Activated CD4-positive, alpha-beta T cell treated with anti-CD3 and anti-CD28 coated beads, Interleukin-2, amount 10 ng/mL, durations not matched to agents 7 days and 5 days (primary cell): ENCODE measurements around the gene DUSP6. TPM values are rescaled to one million over a fixed set of nuclear protein-coding genes. Genes with fewer than 3 reads are reported as not detected.
"Not testable (repeated sequence)": the region's sequence is repeated elsewhere in the genome, so short reads cannot be mapped to it uniquely, and the experiment has no call there.

Source experiments
- CTCF ChIA-PET: fragments of 350-600 bp; sonication (Branson Sonifier 250); formaldehyde crosslinking; loops from one replicate; lab custom pipeline; 2021; ENCODE audit warnings: antibody characterized with exemption; lab: Charles Lee
- POLR2A ChIA-PET: fragments of 350-600 bp; sonication (Branson Sonifier 250); formaldehyde crosslinking; loops from one replicate; lab custom pipeline; 2021; ENCODE audit warnings: antibody characterized with exemption; lab: Charles Lee
- DNase-seq: peaks from one replicate; pipeline ENCODE4 v3.0.0-alpha.2; 2020
- H3K27ac Mint-ChIP-seq: one replicate; pipeline ENCODE4 v1.8.0; 2021; ENCODE audit warnings: mild to moderate bottlenecking, moderate library complexity, mixed read lengths
- H3K27me3 Mint-ChIP-seq: one replicate; pipeline ENCODE4 v1.8.0; 2021; ENCODE audit warnings: mixed read lengths
- H3K36me3 Mint-ChIP-seq: one replicate; pipeline ENCODE4 v1.8.0; 2021; ENCODE audit warnings: low read depth, mixed read lengths
- H3K4me1 Mint-ChIP-seq: one replicate; pipeline ENCODE4 v1.8.0; 2021; ENCODE audit warnings: mixed read lengths
- H3K4me3 Mint-ChIP-seq: one replicate; pipeline ENCODE4 v1.8.0; 2021; ENCODE audit warnings: mild to moderate bottlenecking, moderate library complexity, mixed read lengths
- H3K9me3 Mint-ChIP-seq: one replicate; pipeline ENCODE4 v1.8.0; 2021; ENCODE audit warnings: mixed read lengths
- total RNA-seq, 2 experiments: library from RNA; stranded (reverse); gene quantifications; one replicate each; pipeline ENCODE4 v1.2.3, GENCODE V29; 2021

DUSP6 gene
- total RNA-seq, 2 experiments from 2014 or later = 48.2 to 48.5 TPM

DNA sequence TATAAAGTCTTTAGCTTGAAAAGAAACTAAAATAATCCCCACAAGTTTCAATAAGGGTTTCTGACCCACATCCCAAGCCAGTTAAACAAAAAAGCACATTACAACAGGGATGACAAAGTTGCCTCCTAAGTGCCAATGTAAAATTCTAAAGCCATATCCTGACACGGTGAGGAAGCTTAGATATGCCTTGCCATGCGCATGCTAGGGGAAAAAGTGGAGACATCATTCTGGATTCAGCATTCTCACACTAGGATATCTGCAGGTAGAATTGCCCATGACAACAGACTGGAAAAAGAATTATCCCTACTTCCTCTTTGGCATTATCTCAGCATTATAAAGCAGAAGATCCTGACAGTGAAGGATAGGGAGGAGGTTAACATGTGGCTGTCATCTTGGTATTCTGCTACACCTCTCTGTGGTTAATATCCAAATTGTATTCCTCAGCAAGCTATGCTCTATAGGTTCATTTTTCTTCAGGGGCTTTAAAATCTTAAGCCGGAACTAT lies 4.9 kb downstream of the DUSP6 start:
- DNase-seq = no peak
- peak overlapping the region; percentile 65 for H3K4me3 Mint-ChIP-seq
- H3K27me3 Mint-ChIP-seq = no peaks in the 10 kb centered on the region
- peak overlapping the region; percentile 87 for H3K27ac Mint-ChIP-seq
- H3K4me1 Mint-ChIP-seq = peaks cover 61% of the 10 kb centered on the region
- peaks cover 5% of the 10 kb centered on the region for H3K9me3 Mint-ChIP-seq
- peaks cover 46% of the 10 kb centered on the region for H3K36me3 Mint-ChIP-seq
- POLR2A ChIA-PET = interaction anchor here (1.3 kb wide), 1 partner anchor 102 kb away, joined by 6 read pairs; no protein-coding TSS in a partner anchor
- CTCF ChIA-PET = interaction anchor here (0.7 to 2.9 kb wide), 3 partner anchors 100 to 195 kb away, joined by 3 to 12 read pairs (median 9); no protein-coding TSS in a partner anchor

DNA sequence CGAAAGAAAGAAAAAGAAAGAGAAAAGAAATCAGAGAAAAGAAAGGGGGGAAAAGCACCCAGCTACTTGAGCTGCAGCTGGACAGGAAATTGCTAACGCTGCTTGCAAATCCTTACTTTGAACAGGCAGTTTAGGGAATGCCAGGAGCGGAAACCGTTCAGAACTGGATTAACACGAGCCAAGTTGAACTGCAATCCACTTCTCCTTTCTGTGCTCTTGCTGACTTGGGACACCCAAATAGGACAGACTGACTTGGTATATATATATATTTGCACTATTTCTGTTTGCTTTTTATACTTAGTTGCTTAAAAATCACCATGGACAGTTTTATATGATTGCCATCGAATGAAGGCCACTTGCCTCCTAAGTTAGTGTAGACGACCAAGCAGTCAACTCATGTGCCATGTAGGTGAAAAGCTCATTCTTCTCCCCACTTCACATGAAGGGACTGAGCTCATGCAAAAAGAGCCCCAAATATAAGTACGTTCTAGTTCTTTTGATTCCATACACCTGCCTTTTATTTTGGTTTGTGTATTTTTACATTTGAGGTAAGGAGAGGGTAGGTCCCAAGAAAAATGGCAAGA lies 5.5 kb downstream of the DUSP6 start:
- peak overlapping the region; percentile 87 for H3K27ac Mint-ChIP-seq
- peaks cover 5% of the 10 kb centered on the region for H3K9me3 Mint-ChIP-seq
- ChIA-PET CTCF (interaction anchor here (0.6 to 2.9 kb wide), 8 partner anchors 10 to 287 kb away, joined by 3 to 12 read pairs (median 3); no protein-coding TSS in a partner anchor), POLR2A (interaction anchor here (0.7 to 1.3 kb wide), 3 partner anchors 97 to 121 kb away, joined by 3 to 6 read pairs (median 5); no protein-coding TSS in a partner anchor)
- DNase-seq = no peak
- H3K27me3 Mint-ChIP-seq = no peaks in the 10 kb centered on the region
- H3K36me3 Mint-ChIP-seq = peaks cover 46% of the 10 kb centered on the region
- H3K4me1 Mint-ChIP-seq = peaks cover 60% of the 10 kb centered on the region
- peak overlapping the region; percentile 65 for H3K4me3 Mint-ChIP-seq

- ChIA-PET CTCF (interaction anchor here (0.6 to 2.9 kb wide), 13 partner anchors 11 to 286 kb away, joined by 3 to 12 read pairs (median 3); no protein-coding TSS in a partner anchor), POLR2A (interaction anchor here (0.7 to 1.2 kb wide), 4 partner anchors 97 to 179 kb away, joined by 3 to 9 read pairs (median 4); no protein-coding TSS in a partner anchor)
- H3K27ac Mint-ChIP-seq = peak overlapping the region; percentile 87
- peaks cover 63% of the 10 kb centered on the region for H3K4me1 Mint-ChIP-seq
- DNase-seq = peak; percentile 62
- peaks cover 46% of the 10 kb centered on the region for H3K36me3 Mint-ChIP-seq
- H3K4me3 Mint-ChIP-seq = peak overlapping the region; percentile 65
- peaks cover 5% of the 10 kb centered on the region for H3K9me3 Mint-ChIP-seq
- H3K27me3 Mint-ChIP-seq = no peaks in the 10 kb centered on the region
Measured at GRCh38 chr12:89345830-89346740, 6.2 kb downstream of the DUSP6 start.

GRCh38 chr12:89345376-89345775 lies 6.9 kb downstream of the DUSP6 start:
- H3K36me3 Mint-ChIP-seq = peaks cover 41% of the 10 kb centered on the region
- H3K9me3 Mint-ChIP-seq = peaks cover 5% of the 10 kb centered on the region
- H3K4me3 Mint-ChIP-seq = no peak overlapping the region
- peaks cover 60% of the 10 kb centered on the region for H3K4me1 Mint-ChIP-seq
- ChIA-PET POLR2A (interaction anchor here (1.1 to 1.2 kb wide), 2 partner anchors 100 to 120 kb away, joined by 5 to 9 read pairs; no protein-coding TSS in a partner anchor), CTCF (interaction anchor here (0.8 to 2.9 kb wide), 5 partner anchors 18 to 265 kb away, joined by 3 to 12 read pairs (median 3); no protein-coding TSS in a partner anchor)
- DNase-seq = no peak
- no peaks in the 10 kb centered on the region for H3K27me3 Mint-ChIP-seq
- H3K27ac Mint-ChIP-seq = peak overlapping the region; percentile 48

- Mint-ChIP-seq H3K27ac (no peak overlapping the region), H3K4me1 (peaks cover 55% of the 10 kb centered on the region), H3K4me3 (no peak overlapping the region), H3K36me3 (peaks cover 35% of the 10 kb centered on the region), H3K9me3 (peaks cover 5% of the 10 kb centered on the region), H3K27me3 (no peaks in the 10 kb centered on the region)
- no peak for DNase-seq
- POLR2A ChIA-PET = no interaction called here
- CTCF ChIA-PET = interaction anchor here (0.7 to 2.9 kb wide), 2 partner anchors 11 to 100 kb away, joined by 3 to 12 read pairs; no protein-coding TSS in a partner anchor
Measured at GRCh38 chr12:89344862-89345202, 7.5 kb downstream of the DUSP6 start.

- no peak for DNase-seq
- no peak overlapping the region for H3K27ac Mint-ChIP-seq
- ChIA-PET POLR2A (no interaction called here), CTCF (interaction anchor here (0.7 kb wide), 1 partner anchor 11 kb away, joined by 3 read pairs; no protein-coding TSS in a partner anchor)
- H3K27me3 Mint-ChIP-seq = no peaks in the 10 kb centered on the region
- H3K36me3 Mint-ChIP-seq = peaks cover 32% of the 10 kb centered on the region
- H3K4me1 Mint-ChIP-seq = peaks cover 50% of the 10 kb centered on the region
- peaks cover 5% of the 10 kb centered on the region for H3K9me3 Mint-ChIP-seq
- no peak overlapping the region for H3K4me3 Mint-ChIP-seq
Measured at GRCh38 chr12:89344043-89344861, 8.0 kb downstream of the DUSP6 start.

- Mint-ChIP-seq H3K4me1 (peaks cover 39% of the 10 kb centered on the region), H3K9me3 (peaks cover 5% of the 10 kb centered on the region), H3K27ac (no peak overlapping the region), H3K36me3 (peaks cover 21% of the 10 kb centered on the region), H3K4me3 (no peak overlapping the region), H3K27me3 (no peaks in the 10 kb centered on the region)
- ChIA-PET CTCF (no interaction called here), POLR2A (no interaction called here)
- no peak for DNase-seq
Measured at GRCh38 chr12:89343127-89343526, 9.2 kb downstream of the DUSP6 start.

GRCh38 chr12:89340861-89341260 lies 11.4 kb downstream of the DUSP6 start:
- no peak for DNase-seq
- Mint-ChIP-seq H3K4me3 (no peak overlapping the region), H3K4me1 (peaks cover 18% of the 10 kb centered on the region), H3K27ac (no peak overlapping the region), H3K9me3 (peaks cover 5% of the 10 kb centered on the region), H3K27me3 (no peaks in the 10 kb centered on the region), H3K36me3 (peaks cover 8% of the 10 kb centered on the region)
- POLR2A ChIA-PET = no interaction called here
- CTCF ChIA-PET = no interaction called here

DNA sequence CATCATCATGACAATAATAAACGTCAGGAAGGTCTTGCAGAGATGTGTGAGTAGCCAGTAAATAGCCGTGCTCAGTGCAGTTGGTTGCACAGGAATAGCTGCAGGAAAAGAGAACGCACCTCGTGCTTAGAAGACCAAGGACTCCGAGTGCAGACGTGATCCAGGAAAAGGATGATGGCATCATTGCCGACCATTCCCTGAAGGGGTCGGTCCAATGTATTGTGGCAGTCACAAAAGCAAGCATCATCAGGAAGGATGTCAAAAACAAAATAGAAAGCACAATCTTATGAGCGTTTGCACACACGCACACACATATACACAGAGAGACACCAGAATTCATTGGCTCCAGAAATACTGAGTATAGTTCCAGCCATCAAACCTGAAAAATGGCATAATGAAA lies 12.8 kb downstream of the DUSP6 start:
- H3K4me3 Mint-ChIP-seq = no peak overlapping the region
- POLR2A ChIA-PET = no interaction called here
- DNase-seq = no peak
- H3K36me3 Mint-ChIP-seq = peaks cover 8% of the 10 kb centered on the region
- CTCF ChIA-PET = interaction anchor here (0.9 kb wide), 1 partner anchor 10 kb away, joined by 4 read pairs; no protein-coding TSS in a partner anchor
- no peaks in the 10 kb centered on the region for H3K27me3 Mint-ChIP-seq
- H3K9me3 Mint-ChIP-seq = peaks cover 5% of the 10 kb centered on the region
- H3K27ac Mint-ChIP-seq = no peak overlapping the region
- H3K4me1 Mint-ChIP-seq = peaks cover 16% of the 10 kb centered on the region

DNA sequence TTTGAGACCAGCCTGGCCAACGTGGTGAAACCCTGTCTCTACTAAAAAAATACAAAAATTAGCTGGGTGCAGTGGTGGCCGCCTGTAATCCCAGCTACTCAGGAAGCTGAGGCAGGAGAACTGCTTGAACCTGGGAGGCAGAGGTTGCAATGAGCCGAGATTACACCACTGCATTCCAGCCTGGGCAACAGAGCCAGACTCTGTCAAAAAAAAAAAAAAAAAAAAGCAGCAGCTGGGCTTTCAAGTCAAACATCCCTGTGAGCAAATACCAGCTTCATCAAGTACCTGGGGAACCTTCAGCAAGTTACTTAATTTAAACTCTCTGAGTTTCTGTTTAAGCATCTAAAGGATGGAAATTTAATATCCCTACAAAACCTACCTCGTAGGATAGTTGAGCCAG lies 15.2 kb downstream of the DUSP6 start:
- ChIA-PET POLR2A (interaction anchor here (0.6 kb wide), 1 partner anchor 177 kb away, joined by 4 read pairs; no protein-coding TSS in a partner anchor), CTCF (interaction anchor here (1.9 kb wide), 1 partner anchor 23 kb away, joined by 6 read pairs; no protein-coding TSS in a partner anchor)
- H3K27ac Mint-ChIP-seq = not testable (repeated sequence)

DNA sequence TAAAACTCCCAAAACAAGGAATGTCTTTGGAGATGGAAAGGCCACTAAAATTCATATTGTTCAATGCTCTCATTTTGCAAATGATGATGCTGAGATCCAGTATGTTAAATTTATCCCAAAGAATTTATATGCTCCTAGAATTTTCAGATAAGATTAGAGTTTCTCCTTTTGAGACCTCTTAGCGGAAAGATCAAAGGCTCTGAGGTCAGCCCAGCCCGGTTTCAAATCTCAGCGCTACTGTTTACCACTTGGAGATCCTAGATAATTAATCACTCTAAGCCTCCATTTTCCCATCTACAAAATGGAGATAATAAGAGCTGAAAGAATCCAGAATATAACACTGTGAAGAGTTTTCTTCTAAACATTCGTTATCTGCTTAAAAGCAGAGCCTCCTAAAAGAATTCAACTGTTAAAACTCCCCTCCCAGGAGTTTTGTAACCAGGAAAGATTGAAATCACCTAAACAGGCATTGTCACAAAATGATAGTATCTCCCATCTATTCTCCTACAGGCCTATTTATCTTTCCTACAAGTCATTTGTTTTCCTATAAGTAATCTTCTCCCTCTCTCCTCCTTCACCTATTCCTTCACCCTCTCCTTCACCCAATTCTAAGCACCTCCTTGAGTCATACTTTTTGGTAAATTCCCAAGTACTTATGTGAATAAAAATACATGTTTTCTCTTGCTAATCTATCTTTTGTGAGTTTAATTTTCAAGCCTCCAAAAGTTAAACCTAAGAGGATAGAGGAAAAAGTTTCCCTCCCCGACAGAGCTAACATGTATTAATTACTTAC lies 16.7 kb downstream of the DUSP6 start:
- Mint-ChIP-seq H3K36me3 (peaks cover 9% of the 10 kb centered on the region), H3K27ac (no peak overlapping the region), H3K9me3 (peaks cover 10% of the 10 kb centered on the region), H3K4me1 (peaks cover 33% of the 10 kb centered on the region), H3K27me3 (no peaks in the 10 kb centered on the region), H3K4me3 (no peak overlapping the region)
- no peak for DNase-seq
- CTCF ChIA-PET = interaction anchor here (1.9 kb wide), 1 partner anchor 21 kb away, joined by 6 read pairs; no protein-coding TSS in a partner anchor
- POLR2A ChIA-PET = no interaction called here

More for the DNA sequence above, 15.2 kb downstream of the DUSP6 start:
- peaks cover 37% of the 10 kb centered on the region for H3K4me1 Mint-ChIP-seq
- not testable (repeated sequence) for H3K9me3 Mint-ChIP-seq, H3K4me3 Mint-ChIP-seq, H3K36me3 Mint-ChIP-seq, DNase-seq, H3K27me3 Mint-ChIP-seq
